ENCODE data around the gene PIP5K1C.

GRCh38 chr19:3655402-3656072 lies 44.7 kb downstream of the PIP5K1C start:
- no peak for TF ChIP-seq CTCF (IDR thresholded peaks at IDR 0.05)
- TF ChIP-seq POLR2A (IDR thresholded peaks at IDR 0.05) = no peak
